ENCODE measurements around the gene NAPEPLD. TPM values are rescaled to one million over a fixed set of nuclear protein-coding genes. Genes with fewer than 3 reads are reported as not detected.

The NAPEPLD gene
- polyA plus RNA-seq, 1 donor from 2014 or later, result 8.8 TPM

DNA sequence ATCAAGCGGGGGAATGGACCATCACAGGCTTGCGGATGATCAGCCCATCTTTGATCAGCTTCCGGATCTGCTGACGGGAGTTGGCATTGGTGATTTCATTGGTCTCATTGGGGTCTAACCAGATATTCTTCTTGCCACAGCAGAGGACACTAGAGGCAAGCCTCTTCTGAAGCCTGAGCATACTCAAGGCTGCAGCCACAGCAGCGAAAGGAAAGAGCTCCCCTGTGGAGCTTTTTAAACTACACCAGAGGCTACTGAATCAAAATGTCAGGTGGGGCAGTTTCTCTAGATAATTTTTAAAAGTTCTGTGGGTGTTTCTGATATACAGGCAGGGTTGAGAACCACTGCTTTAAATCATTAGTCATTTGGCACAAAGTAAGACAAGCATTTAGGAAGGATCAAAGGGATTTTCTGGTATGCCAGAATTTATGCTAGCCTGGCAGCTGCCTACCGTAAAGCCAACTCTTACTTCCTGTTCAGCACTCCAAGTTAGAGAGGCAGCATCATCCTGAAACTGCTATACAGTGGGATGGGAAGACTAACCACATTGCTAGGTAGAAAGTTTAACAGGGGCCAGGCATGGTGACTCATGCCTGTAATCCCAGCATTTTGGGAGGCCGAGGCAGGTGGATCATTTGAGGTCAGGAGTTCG lies 7.0 kb downstream of the NAPEPLD start:
- H3F3A ChIP-seq (ENCODE audit: insufficient read depth, low read length, poor library complexity, severe bottlenecking), result no peaks in the 10 kb centered on the region
- no peak overlapping the region for H3K27ac ChIP-seq (ENCODE audit: low read length)
- no peaks in the 10 kb centered on the region for H3K9me3 ChIP-seq (ENCODE audit: low read length)
- no peak overlapping the region for H3K4me3 ChIP-seq (ENCODE audit: low read length)
- peaks cover 4% of the 10 kb centered on the region for H3K79me2 ChIP-seq (replicated peaks; ENCODE audit: insufficient read depth, low read length)
- H3K9ac ChIP-seq (ENCODE audit: low read length), result no peak overlapping the region
- H4K20me1 ChIP-seq (ENCODE audit: insufficient read depth), result no peaks in the 10 kb centered on the region
- H3K9me2 ChIP-seq (ENCODE audit: insufficient read depth, low read length), result no peaks in the 10 kb centered on the region
- TF ChIP-seq SMC3 (conservative IDR thresholded peaks at IDR 0.05; ENCODE audit: poor library complexity) (no peak), RAD21 (conservative IDR thresholded peaks at IDR 0.05) (no peak), EZH2 (IDR thresholded peaks at IDR 0.05; ENCODE audit: borderline replicate concordance, insufficient read depth, low read length, poor library complexity, severe bottlenecking) (no peak), MXI1 (conservative IDR thresholded peaks at IDR 0.05; ENCODE audit: poor library complexity, severe bottlenecking) (no peak), POLR2AphosphoS5 (IDR thresholded peaks at IDR 0.05) (no peak), EP300 (conservative IDR thresholded peaks at IDR 0.05; ENCODE audit: poor library complexity, severe bottlenecking) (no peak), TAF1 (IDR thresholded peaks at IDR 0.05; ENCODE audit: low read depth) (no peak)
- TF ChIP-seq, protein P1, sequence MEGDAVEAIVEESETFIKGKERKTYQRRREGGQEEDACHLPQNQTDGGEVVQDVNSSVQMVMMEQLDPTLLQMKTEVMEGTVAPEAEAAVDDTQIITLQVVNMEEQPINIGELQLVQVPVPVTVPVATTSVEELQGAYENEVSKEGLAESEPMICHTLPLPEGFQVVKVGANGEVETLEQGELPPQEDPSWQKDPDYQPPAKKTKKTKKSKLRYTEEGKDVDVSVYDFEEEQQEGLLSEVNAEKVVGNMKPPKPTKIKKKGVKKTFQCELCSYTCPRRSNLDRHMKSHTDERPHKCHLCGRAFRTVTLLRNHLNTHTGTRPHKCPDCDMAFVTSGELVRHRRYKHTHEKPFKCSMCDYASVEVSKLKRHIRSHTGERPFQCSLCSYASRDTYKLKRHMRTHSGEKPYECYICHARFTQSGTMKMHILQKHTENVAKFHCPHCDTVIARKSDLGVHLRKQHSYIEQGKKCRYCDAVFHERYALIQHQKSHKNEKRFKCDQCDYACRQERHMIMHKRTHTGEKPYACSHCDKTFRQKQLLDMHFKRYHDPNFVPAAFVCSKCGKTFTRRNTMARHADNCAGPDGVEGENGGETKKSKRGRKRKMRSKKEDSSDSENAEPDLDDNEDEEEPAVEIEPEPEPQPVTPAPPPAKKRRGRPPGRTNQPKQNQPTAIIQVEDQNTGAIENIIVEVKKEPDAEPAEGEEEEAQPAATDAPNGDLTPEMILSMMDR (IDR thresholded peaks at IDR 0.05; ENCODE audit: poor library complexity, severe bottlenecking), result no peak
- TF ChIP-seq, protein P2, sequence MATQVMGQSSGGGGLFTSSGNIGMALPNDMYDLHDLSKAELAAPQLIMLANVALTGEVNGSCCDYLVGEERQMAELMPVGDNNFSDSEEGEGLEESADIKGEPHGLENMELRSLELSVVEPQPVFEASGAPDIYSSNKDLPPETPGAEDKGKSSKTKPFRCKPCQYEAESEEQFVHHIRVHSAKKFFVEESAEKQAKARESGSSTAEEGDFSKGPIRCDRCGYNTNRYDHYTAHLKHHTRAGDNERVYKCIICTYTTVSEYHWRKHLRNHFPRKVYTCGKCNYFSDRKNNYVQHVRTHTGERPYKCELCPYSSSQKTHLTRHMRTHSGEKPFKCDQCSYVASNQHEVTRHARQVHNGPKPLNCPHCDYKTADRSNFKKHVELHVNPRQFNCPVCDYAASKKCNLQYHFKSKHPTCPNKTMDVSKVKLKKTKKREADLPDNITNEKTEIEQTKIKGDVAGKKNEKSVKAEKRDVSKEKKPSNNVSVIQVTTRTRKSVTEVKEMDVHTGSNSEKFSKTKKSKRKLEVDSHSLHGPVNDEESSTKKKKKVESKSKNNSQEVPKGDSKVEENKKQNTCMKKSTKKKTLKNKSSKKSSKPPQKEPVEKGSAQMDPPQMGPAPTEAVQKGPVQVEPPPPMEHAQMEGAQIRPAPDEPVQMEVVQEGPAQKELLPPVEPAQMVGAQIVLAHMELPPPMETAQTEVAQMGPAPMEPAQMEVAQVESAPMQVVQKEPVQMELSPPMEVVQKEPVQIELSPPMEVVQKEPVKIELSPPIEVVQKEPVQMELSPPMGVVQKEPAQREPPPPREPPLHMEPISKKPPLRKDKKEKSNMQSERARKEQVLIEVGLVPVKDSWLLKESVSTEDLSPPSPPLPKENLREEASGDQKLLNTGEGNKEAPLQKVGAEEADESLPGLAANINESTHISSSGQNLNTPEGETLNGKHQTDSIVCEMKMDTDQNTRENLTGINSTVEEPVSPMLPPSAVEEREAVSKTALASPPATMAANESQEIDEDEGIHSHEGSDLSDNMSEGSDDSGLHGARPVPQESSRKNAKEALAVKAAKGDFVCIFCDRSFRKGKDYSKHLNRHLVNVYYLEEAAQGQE (IDR thresholded peaks at IDR 0.05; ENCODE audit: borderline replicate concordance), result no peak
- H3K27me3 ChIP-seq (ENCODE audit: insufficient read depth, low read depth, low read length), result no peaks in the 10 kb centered on the region
- H3K36me3 ChIP-seq (ENCODE audit: insufficient read depth, low read length), result no peaks in the 10 kb centered on the region
- H3K4me2 ChIP-seq (ENCODE audit: low read length), result no peak overlapping the region
- no peak overlapping the region for H2AFZ ChIP-seq (ENCODE audit: low read depth, low read length)

DNA sequence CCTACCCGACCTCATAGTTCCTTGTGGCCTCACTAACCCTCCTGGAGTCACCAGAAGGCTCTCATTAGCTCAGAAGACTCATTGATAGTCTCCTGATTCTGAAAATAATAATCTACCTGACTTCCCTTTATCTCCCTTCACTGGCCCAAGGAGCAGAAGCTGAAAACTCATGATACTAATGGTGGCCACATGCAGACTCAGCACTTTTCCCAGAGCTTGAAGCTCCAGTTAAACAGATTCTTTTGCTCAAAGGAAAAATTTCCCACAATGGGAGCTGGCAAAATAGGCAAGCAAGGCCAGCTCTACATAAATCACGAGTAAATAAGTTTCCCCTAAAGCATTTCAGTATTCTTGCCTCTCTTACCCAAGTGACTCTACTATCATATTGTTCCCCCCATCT lies 8.2 kb downstream of the NAPEPLD start:
- no peaks in the 10 kb centered on the region for H3K27me3 ChIP-seq (ENCODE audit: insufficient read depth, low read depth, low read length)
- H3K79me2 ChIP-seq (replicated peaks; ENCODE audit: insufficient read depth, low read length), result peaks cover 3% of the 10 kb centered on the region
- no peaks in the 10 kb centered on the region for H3K9me3 ChIP-seq (ENCODE audit: low read length)
- TF ChIP-seq TAF1 (IDR thresholded peaks at IDR 0.05; ENCODE audit: low read depth) (no peak), POLR2AphosphoS5 (IDR thresholded peaks at IDR 0.05) (no peak), SMC3 (conservative IDR thresholded peaks at IDR 0.05; ENCODE audit: poor library complexity) (no peak), MXI1 (conservative IDR thresholded peaks at IDR 0.05; ENCODE audit: poor library complexity, severe bottlenecking) (no peak)
- TF ChIP-seq, protein P2 (IDR thresholded peaks at IDR 0.05; ENCODE audit: borderline replicate concordance), result no peak
- TF ChIP-seq, protein P1 (IDR thresholded peaks at IDR 0.05; ENCODE audit: poor library complexity, severe bottlenecking), result no peak
- no peaks in the 10 kb centered on the region for H4K20me1 ChIP-seq (ENCODE audit: insufficient read depth)
- no peak overlapping the region for H3K4me2 ChIP-seq (ENCODE audit: low read length)
- H2AFZ ChIP-seq (ENCODE audit: low read depth, low read length), result no peak overlapping the region
- H3F3A ChIP-seq (ENCODE audit: insufficient read depth, low read length, poor library complexity, severe bottlenecking), result no peaks in the 10 kb centered on the region
- no peak overlapping the region for H3K4me3 ChIP-seq (ENCODE audit: low read length)
- H3K9me2 ChIP-seq (ENCODE audit: insufficient read depth, low read length), result no peaks in the 10 kb centered on the region
- H3K27ac ChIP-seq (ENCODE audit: low read length), result no peak overlapping the region
- H3K36me3 ChIP-seq (ENCODE audit: insufficient read depth, low read length), result no peaks in the 10 kb centered on the region
- H3K9ac ChIP-seq (ENCODE audit: low read length), result no peak overlapping the region
